ENCODE results near the gene ANXA6.

The ANXA6 gene

GRCh38 chr5:151151793-151152192, 5.8 kb downstream of the ANXA6 start:
- peak; percentile 32 for DNase-seq

- no peak for DNase-seq
Measured at GRCh38 chr5:151151263-151151660, 6.3 kb downstream of the ANXA6 start.

GRCh38 chr5:151150471-151151262, 6.9 kb downstream of the ANXA6 start:
- peak; percentile 44 for DNase-seq

GRCh38 chr5:151148583-151148982, 9.0 kb downstream of the ANXA6 start:
- no peak for DNase-seq

- DNase-seq, result no peak
Measured at GRCh38 chr5:151147033-151147432, 10.5 kb downstream of the ANXA6 start.

DNA sequence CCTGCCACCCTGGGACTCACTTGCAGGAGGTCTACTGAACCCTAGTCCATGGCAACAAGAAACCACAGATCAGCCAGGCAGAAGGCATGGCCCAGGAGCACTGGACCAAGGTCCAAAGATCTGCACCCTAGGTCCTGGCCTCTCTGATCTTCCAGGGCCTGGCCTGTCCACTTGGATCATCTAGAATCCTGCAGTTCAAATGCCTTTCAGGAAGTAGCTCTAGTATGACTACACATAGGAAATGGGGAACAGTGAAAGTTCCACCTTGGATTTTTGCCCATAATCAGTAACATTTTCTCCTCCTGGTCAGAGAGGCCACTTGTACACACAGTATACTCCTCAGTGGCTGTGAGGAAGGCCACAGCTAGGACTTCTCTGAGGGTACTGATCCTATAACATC, 11.5 kb downstream of the ANXA6 start:
- DNase-seq, result no peak

DNA sequence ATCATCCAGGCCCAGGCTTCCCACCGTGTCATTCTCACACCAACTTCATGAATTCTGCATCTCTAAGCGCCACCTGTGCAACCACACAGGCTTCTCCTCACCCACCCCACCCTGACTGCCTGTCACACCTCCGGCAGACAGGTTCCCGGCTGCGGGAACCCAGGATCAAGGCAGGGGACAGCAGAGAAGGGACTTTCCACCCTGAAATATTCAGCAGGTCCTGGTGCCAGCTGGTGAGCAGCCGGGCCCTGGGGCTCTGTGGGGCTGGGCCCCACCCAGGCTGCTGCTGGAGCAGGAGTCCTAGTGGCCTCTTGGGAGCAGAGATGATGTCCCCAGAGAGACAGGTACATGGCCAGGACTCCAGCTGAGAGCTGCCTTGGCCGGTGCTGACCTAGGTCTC, 12.7 kb downstream of the ANXA6 start:
- no peak for DNase-seq

- DNase-seq, result peak; percentile 48
Measured at GRCh38 chr5:151144275-151144674, 13.3 kb downstream of the ANXA6 start.

DNA sequence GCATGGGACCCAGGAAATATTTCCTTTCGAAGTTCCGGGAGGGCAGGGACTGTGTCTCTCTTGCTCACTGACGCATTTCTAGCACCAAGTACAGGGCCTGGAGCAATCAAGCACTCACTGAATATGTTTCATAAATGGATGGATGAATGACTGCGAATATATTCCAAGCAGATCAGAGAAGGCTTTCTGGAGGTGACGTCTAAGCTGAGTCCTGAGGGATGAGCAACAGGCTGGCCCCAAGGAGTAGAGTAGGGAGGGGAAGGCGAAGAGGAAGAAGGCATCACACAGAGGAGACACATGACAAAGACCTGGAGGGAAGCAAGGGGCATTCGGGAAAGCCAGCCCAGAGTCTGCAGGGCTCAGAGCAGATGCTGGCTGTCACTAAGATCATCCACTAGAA, 13.9 kb downstream of the ANXA6 start:
- no peak for DNase-seq

GRCh38 chr5:151142933-151143332, 14.6 kb downstream of the ANXA6 start:
- no peak for DNase-seq

- peak; percentile 60 for DNase-seq
Measured at GRCh38 chr5:151141535-151141934, 16.0 kb downstream of the ANXA6 start.

DNA sequence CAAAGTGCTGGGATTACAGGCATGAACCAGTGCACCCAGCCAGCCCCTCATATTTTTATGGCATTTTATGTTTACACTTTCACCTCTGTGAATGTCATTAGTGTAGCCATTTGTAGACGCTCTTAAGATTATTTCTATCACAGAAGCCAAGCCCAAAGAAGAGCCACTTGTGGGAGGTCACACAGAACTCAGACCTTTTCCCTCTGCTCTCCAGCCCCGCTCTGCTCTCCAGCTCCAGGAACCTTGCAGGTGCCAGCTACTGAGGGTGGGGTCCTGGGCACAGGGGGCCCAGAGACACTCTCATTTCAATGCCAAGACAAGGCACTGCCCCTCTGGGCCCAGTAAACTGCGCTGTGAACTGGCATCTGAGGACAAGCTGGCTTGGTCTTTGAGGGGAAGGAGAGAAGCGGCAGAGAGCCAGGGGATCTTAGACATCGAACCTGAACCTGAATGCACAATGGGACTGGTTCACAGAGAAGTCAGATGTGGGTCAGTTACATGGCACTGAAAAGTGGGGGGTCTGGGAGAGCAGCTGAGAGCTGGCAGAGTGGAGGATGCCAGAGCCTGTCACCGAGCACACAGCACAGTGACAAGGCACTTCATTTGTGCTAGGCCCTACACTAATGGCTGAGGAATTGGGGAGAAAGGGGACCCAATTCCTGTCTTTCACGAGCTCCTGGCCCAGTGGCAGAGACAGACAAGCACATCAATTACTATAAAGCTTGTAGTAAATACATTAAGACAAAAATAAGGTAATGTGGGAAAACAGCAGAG, 16.7 kb downstream of the ANXA6 start:
- no peak for DNase-seq

GRCh38 chr5:151139646-151140045, 17.9 kb downstream of the ANXA6 start:
- DNase-seq, result no peak

- no peak for DNase-seq
Measured at GRCh38 chr5:151139015-151139414, 18.6 kb downstream of the ANXA6 start.

DNA sequence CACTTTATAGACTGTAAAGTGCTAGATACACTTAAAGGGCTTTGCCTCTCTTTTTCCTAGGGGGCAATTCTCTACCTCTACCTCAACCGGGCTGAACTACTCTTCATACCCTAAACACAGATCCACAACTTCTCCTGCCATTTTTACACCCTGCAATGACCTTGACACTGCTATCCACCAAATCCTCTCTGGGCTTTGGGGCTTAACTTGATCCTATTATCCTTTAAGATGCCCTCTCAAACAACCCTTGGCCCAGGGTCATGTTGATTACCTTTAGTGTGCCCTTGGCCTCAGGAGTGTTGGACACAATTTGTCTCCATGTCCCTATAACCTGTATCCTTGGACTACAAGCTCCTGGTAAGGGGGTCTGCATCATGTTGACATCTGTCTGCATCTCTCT, 19.5 kb downstream of the ANXA6 start:
- DNase-seq, result no peak

GRCh38 chr5:151137067-151137825, 20.3 kb downstream of the ANXA6 start:
- no peak for DNase-seq

- no peak for DNase-seq
Measured at GRCh38 chr5:151134228-151134627, 23.4 kb downstream of the ANXA6 start.

DNA sequence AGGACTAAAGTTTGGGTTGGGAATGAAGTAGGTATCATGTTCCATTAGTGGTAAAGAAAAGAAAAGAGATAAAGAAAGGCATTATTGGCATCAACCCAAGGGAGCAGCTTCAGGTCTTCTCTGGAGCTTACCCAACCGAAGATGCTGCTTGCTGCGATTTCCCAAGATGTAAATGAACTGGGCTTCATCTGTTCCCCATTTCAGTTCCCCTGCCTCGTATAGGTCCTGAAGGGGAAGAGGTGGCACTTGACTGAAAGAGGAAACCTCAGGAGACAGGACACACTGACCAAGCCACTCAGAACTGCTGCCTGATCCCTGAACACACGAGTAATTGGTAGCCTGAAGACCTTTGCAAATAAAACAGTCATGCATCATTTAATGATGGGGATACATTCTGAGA, 24.6 kb downstream of the ANXA6 start:
- no peak for DNase-seq

DNA sequence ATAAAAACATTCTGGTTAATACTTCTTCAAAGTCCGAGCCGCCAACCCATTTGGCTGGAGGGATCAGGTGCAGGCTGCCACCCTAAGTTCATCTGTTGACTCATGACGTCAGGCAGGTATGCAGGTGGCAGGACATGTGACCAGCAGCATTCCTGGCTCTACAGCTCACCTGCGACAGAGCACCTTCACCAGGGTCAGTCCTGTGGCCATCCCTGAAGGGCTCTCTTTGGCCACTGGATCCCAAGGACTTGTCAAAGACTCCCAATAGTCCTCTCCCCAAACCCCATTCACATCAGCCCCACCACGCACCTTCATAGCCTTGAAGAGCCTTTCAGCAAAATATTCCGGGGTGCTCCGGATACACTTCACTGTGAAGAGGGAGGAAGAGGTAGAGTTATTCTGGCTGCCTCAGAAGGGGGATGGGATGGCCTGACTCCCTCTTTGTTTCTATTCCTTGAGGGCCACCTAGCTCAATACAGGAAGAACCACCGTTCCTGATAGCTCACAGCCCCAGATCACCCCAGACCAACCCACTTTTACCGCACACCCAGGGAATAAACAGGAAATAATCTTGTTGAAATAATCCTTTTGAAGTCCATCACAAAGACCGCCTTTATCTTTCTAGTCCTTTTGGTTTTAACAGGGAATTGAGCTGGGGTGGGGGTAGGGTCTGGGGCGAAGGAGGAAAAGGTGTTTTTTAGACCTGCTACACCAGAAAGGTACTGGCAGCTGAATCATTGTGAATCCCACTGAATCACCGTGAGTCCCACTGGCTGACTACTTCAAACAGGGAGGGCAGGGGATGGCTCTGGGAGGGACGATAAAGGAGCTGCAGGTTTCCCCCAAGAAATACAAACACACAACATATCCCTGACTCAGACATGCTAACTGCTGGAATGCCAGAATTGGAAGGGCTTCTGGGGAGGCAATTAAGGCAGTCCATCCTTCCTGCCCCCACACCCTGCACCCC, 26.4 kb downstream of the ANXA6 start:
- peak; percentile 16 for DNase-seq

DNA sequence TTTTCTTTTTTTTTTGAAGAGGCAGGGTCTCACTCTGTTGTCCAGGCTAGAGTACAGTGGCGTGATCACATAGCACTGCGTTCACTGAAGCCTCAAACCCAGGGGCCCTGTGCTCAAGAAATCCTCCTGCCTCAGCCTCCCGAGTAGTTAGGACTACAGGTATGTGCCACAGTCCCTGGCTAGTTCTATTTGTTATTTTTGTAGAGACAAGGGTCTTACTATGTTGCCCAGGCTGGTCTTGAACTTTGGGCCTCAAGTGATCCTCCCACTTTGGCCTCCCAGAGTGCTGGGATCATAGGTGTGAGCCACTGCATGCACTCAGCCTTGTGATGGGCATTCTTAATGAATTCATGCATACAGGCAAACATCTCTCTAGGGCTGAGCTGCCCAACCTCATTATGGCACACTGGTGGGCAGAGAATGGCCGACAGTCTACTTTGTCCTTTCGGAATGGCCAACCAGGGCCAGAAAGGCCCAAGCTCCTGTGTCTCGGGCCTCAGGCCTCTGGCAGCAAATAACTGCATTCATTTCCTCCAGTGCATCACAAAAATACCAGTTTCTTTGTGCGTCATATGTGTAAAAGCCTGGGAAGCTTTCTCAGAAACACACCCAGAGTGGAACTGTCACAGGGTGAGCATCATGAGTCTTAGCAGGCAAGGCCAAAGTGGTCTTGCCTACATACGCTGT, 27.2 kb downstream of the ANXA6 start:
- DNase-seq, result no peak

DNA sequence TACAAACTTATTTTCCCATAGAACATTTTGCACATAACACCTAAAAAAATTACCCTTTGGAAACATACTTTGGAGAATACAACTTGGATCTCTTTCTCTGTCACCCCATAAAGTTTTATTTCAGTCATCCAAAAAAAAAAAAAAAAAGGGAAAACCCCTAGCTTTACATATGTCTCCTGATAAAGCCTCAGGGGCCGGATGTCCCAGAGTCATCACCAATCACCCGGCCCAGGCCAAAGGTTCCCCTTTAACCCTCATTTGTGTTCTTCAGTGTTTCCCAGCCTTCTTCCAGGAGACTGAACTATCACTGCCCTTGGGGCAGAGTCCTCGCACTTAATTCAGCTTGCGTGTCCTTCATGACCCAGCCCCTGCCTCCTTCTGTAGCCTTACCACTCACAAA, 28.8 kb downstream of the ANXA6 start:
- no peak for DNase-seq

GRCh38 chr5:151127926-151128325, 29.7 kb downstream of the ANXA6 start:
- DNase-seq, result no peak
